ENCODE measurements around the gene RAB44. TPM values are rescaled to one million over a fixed set of nuclear protein-coding genes. Genes with fewer than 3 reads are reported as not detected.

Gene RAB44
- total RNA-seq, 1 experiment from 2014 or later, result not detected

DNA sequence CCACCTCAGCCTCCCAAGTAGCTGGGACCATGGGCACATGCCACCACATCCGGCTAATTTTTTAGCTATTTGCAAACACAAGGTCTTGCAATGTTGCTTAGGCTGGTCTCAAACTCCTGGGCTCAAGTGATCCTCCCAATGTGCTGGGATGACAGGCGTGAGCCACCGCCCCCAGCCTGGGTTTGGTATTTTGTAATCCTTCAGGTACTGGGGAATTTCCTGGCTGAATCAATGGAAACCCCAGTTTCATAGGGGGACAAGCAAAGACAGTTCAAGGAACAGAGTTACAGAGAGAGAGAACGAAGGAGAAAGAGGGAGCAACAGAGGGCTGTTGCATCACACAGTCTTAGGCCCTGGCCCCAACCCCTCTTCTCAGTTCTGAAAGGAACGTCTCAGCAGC, 35.7 kb downstream of the RAB44 start:
- H4K20me1 ChIP-seq (ENCODE audit: insufficient read depth), result no peaks in the 10 kb centered on the region
- no peak overlapping the region for H2AFZ ChIP-seq
- no peaks in the 10 kb centered on the region for H3K27me3 ChIP-seq (ENCODE audit: insufficient read depth, low read depth)
- no peaks in the 10 kb centered on the region for H3K9me2 ChIP-seq (ENCODE audit: insufficient read depth)
- H3K36me3 ChIP-seq (ENCODE audit: low read depth), result no peaks in the 10 kb centered on the region
- CTCF ChIA-PET, result no interaction called here
- H3F3A ChIP-seq (ENCODE audit: insufficient read depth, low read depth), result no peaks in the 10 kb centered on the region
- H3K27ac ChIP-seq, result no peak overlapping the region
- TF ChIP-seq, protein P1, sequence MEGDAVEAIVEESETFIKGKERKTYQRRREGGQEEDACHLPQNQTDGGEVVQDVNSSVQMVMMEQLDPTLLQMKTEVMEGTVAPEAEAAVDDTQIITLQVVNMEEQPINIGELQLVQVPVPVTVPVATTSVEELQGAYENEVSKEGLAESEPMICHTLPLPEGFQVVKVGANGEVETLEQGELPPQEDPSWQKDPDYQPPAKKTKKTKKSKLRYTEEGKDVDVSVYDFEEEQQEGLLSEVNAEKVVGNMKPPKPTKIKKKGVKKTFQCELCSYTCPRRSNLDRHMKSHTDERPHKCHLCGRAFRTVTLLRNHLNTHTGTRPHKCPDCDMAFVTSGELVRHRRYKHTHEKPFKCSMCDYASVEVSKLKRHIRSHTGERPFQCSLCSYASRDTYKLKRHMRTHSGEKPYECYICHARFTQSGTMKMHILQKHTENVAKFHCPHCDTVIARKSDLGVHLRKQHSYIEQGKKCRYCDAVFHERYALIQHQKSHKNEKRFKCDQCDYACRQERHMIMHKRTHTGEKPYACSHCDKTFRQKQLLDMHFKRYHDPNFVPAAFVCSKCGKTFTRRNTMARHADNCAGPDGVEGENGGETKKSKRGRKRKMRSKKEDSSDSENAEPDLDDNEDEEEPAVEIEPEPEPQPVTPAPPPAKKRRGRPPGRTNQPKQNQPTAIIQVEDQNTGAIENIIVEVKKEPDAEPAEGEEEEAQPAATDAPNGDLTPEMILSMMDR (conservative IDR thresholded peaks at IDR 0.05), result no peak
- no peak for TF ChIP-seq EZH2 (IDR thresholded peaks at IDR 0.05; ENCODE audit: low read depth)
- intact Hi-C loops (cut with micrococcal nuclease; ENCODE audit: unreplicated experiment), result no loop called here
- H3K4me3 ChIP-seq, result no peak overlapping the region
- no TSS peak for BruUV-seq (replicated peaks)
- POLR2A ChIA-PET (ENCODE audit: unreplicated experiment), result no interaction called here
- H3K79me2 ChIP-seq (ENCODE audit: low read depth), result no peaks in the 10 kb centered on the region
- H3K4me2 ChIP-seq, result no peak overlapping the region
- DNase-seq, result no peak
- no peaks in the 10 kb centered on the region for H3K4me1 ChIP-seq (replicated peaks; ENCODE audit: insufficient read depth)
- no peaks in the 10 kb centered on the region for H3K9me3 ChIP-seq (ENCODE audit: insufficient read depth, low read depth)

DNA sequence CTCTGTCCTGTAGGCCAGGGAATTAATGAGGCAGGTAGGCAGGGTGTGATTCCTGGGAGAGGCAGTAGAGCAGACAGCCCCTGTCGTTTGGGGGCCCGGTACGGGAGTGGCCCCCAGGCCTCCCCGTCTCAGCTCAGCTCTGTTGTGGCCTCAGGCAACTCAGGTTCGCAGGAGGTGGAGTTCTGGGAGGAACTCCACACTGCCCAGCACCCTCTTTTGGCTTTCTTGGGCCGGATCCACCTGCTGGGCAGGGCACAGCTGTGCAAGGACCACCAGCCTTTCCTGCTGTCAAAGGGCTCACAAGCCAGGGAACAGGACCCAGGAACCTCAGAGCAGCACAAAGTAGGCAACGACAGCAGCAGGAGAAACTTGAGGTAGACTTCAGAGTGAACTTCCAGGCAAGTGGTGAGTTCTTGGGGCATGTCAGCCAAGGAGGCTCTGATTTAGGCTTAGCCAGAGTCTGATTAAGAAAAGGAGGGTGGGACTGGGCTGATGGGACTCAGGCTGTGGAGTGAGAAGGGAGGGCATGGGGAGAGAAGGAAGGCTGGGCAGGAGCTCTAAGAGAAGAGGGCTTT, 36.9 kb downstream of the RAB44 start:
- intact Hi-C loops (cut with micrococcal nuclease; ENCODE audit: unreplicated experiment), result no loop called here
- Histone ChIP-seq H3K4me2 (no peak overlapping the region), H3K9me3 (ENCODE audit: insufficient read depth, low read depth) (no peaks in the 10 kb centered on the region), H3K79me2 (ENCODE audit: low read depth) (no peaks in the 10 kb centered on the region), H3K27me3 (ENCODE audit: insufficient read depth, low read depth) (no peaks in the 10 kb centered on the region), H3K27ac (no peak overlapping the region), H3K9me2 (ENCODE audit: insufficient read depth) (no peaks in the 10 kb centered on the region), H3K4me3 (no peak overlapping the region), H2AFZ (no peak overlapping the region), H3K4me1 (replicated peaks; ENCODE audit: insufficient read depth) (no peaks in the 10 kb centered on the region), H3K36me3 (ENCODE audit: low read depth) (no peaks in the 10 kb centered on the region), H4K20me1 (ENCODE audit: insufficient read depth) (no peaks in the 10 kb centered on the region), H3F3A (ENCODE audit: insufficient read depth, low read depth) (no peaks in the 10 kb centered on the region)
- no TSS peak for BruUV-seq (replicated peaks)
- POLR2A ChIA-PET (ENCODE audit: unreplicated experiment), result interaction anchor here (0.6 kb wide), 1 partner anchor 307 kb away, joined by 5 read pairs; no protein-coding TSS in a partner anchor
- TF ChIP-seq, protein P1 (conservative IDR thresholded peaks at IDR 0.05), result no peak
- TF ChIP-seq EZH2 (IDR thresholded peaks at IDR 0.05; ENCODE audit: low read depth), result no peak
- no peak for DNase-seq
- CTCF ChIA-PET, result interaction anchor here (0.7 kb wide), 1 partner anchor 348 kb away, joined by 8 read pairs; no protein-coding TSS in a partner anchor

DNA sequence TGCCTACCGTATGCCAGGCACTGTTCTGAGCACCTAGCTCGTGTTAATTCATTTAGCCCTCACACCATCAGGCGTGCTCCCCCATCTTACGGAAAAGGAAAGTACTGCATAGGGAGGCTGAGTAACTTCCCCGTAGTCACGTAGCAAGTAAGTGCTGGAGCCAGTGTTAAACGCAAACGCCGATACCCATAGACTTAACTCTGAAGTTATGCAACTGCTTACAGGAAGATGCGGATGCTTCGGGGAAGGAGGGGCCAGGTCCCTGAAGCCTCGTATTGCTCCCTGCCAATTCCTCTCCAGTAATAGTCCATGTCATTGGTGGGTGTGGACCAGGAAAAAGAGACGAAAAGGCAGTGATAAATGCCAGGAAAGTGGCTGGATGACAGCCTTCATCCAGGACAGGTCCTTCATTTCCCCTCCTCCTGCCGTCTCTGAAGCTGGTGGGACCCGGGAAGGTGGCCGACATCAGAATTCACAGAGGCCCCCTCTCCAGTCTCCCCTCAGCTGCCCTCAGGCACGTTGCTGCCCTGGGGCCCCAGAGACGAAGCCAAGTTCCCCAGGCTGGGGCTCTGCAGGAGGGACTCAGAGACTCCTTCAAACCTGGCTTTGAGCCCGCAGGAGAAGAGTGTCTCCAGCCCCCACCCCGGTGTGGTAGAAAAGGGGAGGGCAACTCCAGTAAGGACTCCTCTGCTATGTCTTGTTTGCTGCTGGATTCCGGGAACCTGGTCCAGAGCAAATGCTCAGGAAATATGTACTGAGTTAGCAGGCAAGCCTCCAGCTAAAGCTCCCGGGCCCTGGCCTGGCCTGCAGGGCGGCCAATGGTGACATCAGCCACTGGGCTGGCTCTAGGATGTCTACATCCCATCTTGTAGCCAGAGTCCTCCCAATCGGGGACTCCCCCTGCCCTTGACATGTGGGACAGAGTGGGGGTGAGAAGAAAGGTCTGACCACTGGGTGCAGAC, 37.8 kb downstream of the RAB44 start:
- intact Hi-C loops (cut with micrococcal nuclease; ENCODE audit: unreplicated experiment), result no loop called here
- Histone ChIP-seq H2AFZ (no peak overlapping the region), H3K9me3 (ENCODE audit: insufficient read depth, low read depth) (no peaks in the 10 kb centered on the region), H3K27me3 (ENCODE audit: insufficient read depth, low read depth) (no peaks in the 10 kb centered on the region), H3K27ac (no peak overlapping the region), H3K9me2 (ENCODE audit: insufficient read depth) (no peaks in the 10 kb centered on the region), H3K36me3 (ENCODE audit: low read depth) (no peaks in the 10 kb centered on the region), H3K79me2 (ENCODE audit: low read depth) (no peaks in the 10 kb centered on the region), H3K4me1 (replicated peaks; ENCODE audit: insufficient read depth) (no peaks in the 10 kb centered on the region), H3K4me2 (no peak overlapping the region), H4K20me1 (ENCODE audit: insufficient read depth) (no peaks in the 10 kb centered on the region), H3K4me3 (no peak overlapping the region), H3F3A (ENCODE audit: insufficient read depth, low read depth) (no peaks in the 10 kb centered on the region)
- BruUV-seq (replicated peaks), result no TSS peak
- TF ChIP-seq, protein P1 (conservative IDR thresholded peaks at IDR 0.05), result no peak
- no peak for TF ChIP-seq EZH2 (IDR thresholded peaks at IDR 0.05; ENCODE audit: low read depth)
- POLR2A ChIA-PET (ENCODE audit: unreplicated experiment), result interaction anchor here (0.6 kb wide), 2 partner anchors 20 to 308 kb away, joined by 3 to 5 read pairs; no protein-coding TSS in a partner anchor
- CTCF ChIA-PET, result interaction anchor here (0.7 kb wide), 1 partner anchor 349 kb away, joined by 8 read pairs; no protein-coding TSS in a partner anchor
- peak in 1 of 2 experiments; percentile 35 for DNase-seq

Measured in PC-9 (cell line).